ENCODE measurements around the gene DTD2. TPM values are rescaled to one million over a fixed set of nuclear protein-coding genes. Genes with fewer than 3 reads are reported as not detected.

DTD2 gene
- total RNA-seq, 1 experiment from 2014 or later, result 15.2 TPM

DNA sequence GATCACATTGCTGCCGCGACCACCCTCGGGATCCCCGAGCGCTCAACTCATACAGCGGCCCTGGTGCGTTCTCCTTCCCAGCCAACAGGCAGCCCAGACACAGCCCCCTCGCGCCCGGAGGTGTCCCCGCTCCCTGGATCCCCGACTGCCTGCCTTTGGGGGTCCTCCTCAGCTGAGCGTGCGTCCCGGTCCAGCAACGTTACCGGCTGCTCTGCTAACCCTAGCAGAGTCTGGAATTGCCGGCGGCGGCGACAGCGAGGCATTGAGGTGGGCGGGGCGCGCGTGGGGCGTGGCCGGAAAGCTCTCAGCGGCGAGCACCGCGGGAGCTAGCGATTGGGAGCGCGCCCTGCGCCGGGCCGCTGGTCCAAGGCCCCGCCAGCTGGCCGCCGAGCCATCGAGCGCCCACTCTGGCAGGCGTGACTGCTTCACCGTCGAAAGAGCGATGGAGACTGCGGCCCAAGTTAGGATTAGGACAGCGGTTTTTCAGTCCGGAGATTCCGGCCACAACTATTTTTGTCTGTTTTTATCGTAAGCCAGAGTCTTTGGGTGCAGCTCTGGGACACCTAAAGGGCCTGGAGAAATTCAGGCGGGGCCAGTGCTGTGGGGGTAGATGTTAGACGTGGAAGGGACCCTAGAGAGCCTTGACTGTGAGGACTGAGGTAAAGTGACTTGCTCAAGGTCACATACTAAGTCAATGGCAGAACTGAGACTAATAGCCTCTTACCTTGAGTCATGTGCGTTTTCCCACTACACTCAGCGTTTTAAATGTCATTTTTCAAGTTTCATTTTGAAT lies 36.8 kb downstream of the DTD2 start, which contains the start of gene HEATR5A:
HEATR5A (minus strand) TSS at position 232 of the 793 bp plus-strand sequence. CDS start 17,575 bp downstream, outside the sequence.
- in situ Hi-C loops (cut with HindIII; ENCODE audit: low pct_unique_long_range_greater_than_20kb, low sequenced_read_pairs), result no loop called here
- peak within 1 kb of the TSS; percentile 93 for H3K27ac ChIP-seq (ENCODE audit: low read length)

GRCh38 chr14:31419967-31420318 lies 37.4 kb downstream of the DTD2 start:
- ChIA-PET POLR2A (interaction anchor here (0.6 to 0.9 kb wide), 2 partner anchors 34 to 442 kb away, joined by 3 read pairs; no protein-coding TSS in a partner anchor), CTCF (no interaction called here)
- Histone ChIP-seq H3K27me3 (ENCODE audit: control insufficient read depth, insufficient read depth, low read length) (no peaks in the 10 kb centered on the region), H3K4me3 (ENCODE audit: low read depth in 2 of 2, low read length in 2 of 2) (peak overlapping the region; percentile 90 to 94), H3K4me1 (ENCODE audit: control insufficient read depth, insufficient read depth, low read length) (peaks cover 8% of the 10 kb centered on the region; the same call in 1 of the 2 replicates), H3K9me3 (ENCODE audit: control insufficient read depth, insufficient read depth, low read depth, low read length) (no peaks in the 10 kb centered on the region), H3K36me3 (ENCODE audit: control insufficient read depth, insufficient read depth, low read length) (no peaks in the 10 kb centered on the region; the same call in 1 of the 2 replicates), H3K27ac (ENCODE audit: low read length) (peak overlapping the region; percentile 83)
- in situ Hi-C loops (cut with HindIII; ENCODE audit: low pct_unique_long_range_greater_than_20kb, low sequenced_read_pairs) (no loop called here), intact Hi-C loops (cut with micrococcal nuclease; ENCODE audit: unreplicated experiment) (no loop called here)
- TF ChIP-seq SIN3A (IDR thresholded peaks at IDR 0.05; ENCODE audit: borderline replicate concordance, insufficient read depth, low read depth, low read length) (no peak), TCF7L2 (IDR thresholded peaks at IDR 0.05; ENCODE audit: low read depth, low read length) (no peak)
- BruUV-seq (replicated peaks), result no TSS peak
- peak; percentile 81 for ATAC-seq
- no peak for DNase-seq (ENCODE audit: low read depth, low spot score)

More for the DNA sequence above, 36.8 kb downstream of the DTD2 start, which contains the start of gene HEATR5A:
- ATAC-seq, result peak; percentile 99
- Histone ChIP-seq H3K4me3 (ENCODE audit: low read depth in 2 of 2, low read length in 2 of 2) (peak within 1 kb of the TSS; percentile 90 to 94), H3K27me3 (ENCODE audit: control insufficient read depth, insufficient read depth, low read length) (no peaks in the 10 kb centered on the region), H3K36me3 (ENCODE audit: control insufficient read depth, insufficient read depth, low read length) (no peaks in the 10 kb centered on the region; the same call in 1 of the 2 replicates), H3K9me3 (ENCODE audit: control insufficient read depth, insufficient read depth, low read depth, low read length) (no peaks in the 10 kb centered on the region), H3K4me1 (ENCODE audit: control insufficient read depth, insufficient read depth, low read length) (peaks cover 5% of the 10 kb centered on the region; the same call in 1 of the 2 replicates)
- DNase-seq (ENCODE audit: low read depth, low spot score), result peak; percentile 56
- no peak for TF ChIP-seq TCF7L2 (IDR thresholded peaks at IDR 0.05; ENCODE audit: low read depth, low read length)
- TF ChIP-seq CTCF (IDR thresholded peaks at IDR 0.05), result peak; percentile 36
- peak; percentile 94 for TF ChIP-seq POLR2AphosphoS5 (IDR thresholded peaks at IDR 0.05; ENCODE audit: low read depth, low read length)
- TF ChIP-seq SIN3A (IDR thresholded peaks at IDR 0.05; ENCODE audit: borderline replicate concordance, insufficient read depth, low read depth, low read length), result peak; percentile 46; the same call in 1 of the 2 replicates
- TF ChIP-seq, protein P1, sequence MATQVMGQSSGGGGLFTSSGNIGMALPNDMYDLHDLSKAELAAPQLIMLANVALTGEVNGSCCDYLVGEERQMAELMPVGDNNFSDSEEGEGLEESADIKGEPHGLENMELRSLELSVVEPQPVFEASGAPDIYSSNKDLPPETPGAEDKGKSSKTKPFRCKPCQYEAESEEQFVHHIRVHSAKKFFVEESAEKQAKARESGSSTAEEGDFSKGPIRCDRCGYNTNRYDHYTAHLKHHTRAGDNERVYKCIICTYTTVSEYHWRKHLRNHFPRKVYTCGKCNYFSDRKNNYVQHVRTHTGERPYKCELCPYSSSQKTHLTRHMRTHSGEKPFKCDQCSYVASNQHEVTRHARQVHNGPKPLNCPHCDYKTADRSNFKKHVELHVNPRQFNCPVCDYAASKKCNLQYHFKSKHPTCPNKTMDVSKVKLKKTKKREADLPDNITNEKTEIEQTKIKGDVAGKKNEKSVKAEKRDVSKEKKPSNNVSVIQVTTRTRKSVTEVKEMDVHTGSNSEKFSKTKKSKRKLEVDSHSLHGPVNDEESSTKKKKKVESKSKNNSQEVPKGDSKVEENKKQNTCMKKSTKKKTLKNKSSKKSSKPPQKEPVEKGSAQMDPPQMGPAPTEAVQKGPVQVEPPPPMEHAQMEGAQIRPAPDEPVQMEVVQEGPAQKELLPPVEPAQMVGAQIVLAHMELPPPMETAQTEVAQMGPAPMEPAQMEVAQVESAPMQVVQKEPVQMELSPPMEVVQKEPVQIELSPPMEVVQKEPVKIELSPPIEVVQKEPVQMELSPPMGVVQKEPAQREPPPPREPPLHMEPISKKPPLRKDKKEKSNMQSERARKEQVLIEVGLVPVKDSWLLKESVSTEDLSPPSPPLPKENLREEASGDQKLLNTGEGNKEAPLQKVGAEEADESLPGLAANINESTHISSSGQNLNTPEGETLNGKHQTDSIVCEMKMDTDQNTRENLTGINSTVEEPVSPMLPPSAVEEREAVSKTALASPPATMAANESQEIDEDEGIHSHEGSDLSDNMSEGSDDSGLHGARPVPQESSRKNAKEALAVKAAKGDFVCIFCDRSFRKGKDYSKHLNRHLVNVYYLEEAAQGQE (IDR thresholded peaks at IDR 0.05; ENCODE audit: insufficient read depth in 1 of 2, low read depth in 2 of 2, low read length in 1 of 2), result no peak
- no TSS peak for BruUV-seq (replicated peaks)
- ChIA-PET POLR2A (interaction anchor here (0.6 to 0.9 kb wide), 4 partner anchors 21 to 443 kb away, joined by 3 to 8 read pairs (median 3); no protein-coding TSS in a partner anchor), CTCF (no interaction called here)
- intact Hi-C loops (cut with micrococcal nuclease; ENCODE audit: unreplicated experiment), result no loop called here
